Gastroesophageal sphincter (tissue), 4 donors: ENCODE results near the gene RANBP2. TPM values are rescaled to one million over a fixed set of nuclear protein-coding genes. Genes with fewer than 3 reads are reported as not detected.
"Not testable (repeated sequence)": the region's sequence is repeated elsewhere in the genome, so short reads cannot be mapped to it uniquely, and the experiment has no call there.

Experiments
- ATAC-seq: fragments of 150-250 bp; one replicate; pipeline ENCODE4 v1.9.1; 2016; ENCODE audit warnings: mild to moderate bottlenecking, moderate library complexity
- H3K27ac ChIP-seq, 4 donors: fragments of 200-600 bp; sonication (generic) in 3 of 4; 1 replicate in 3 of 4; 2 replicates in 1 of 4; pipeline ENCODE4 v1.5.1; 2016 to 2019
- H3K27me3 ChIP-seq: fragments of 200-600 bp; sonication (generic); one replicate; pipeline ENCODE4 v1.5.1; 2019
- H3K36me3 ChIP-seq, 2 donors: fragments of 200-600 bp; sonication (generic); one replicate each; pipeline ENCODE4 v1.5.1; 2019; ENCODE audit warnings: control low read depth in 1 of 2
- H3K4me1 ChIP-seq, 3 donors: fragments of 200-600 bp; sonication (generic); 1 replicate in 2 of 3; 2 replicates in 1 of 3; pipeline ENCODE4 v1.5.1; 2016 to 2019; ENCODE audit warnings: control low read depth in 2 of 3
- H3K4me3 ChIP-seq, 2 donors: fragments of 200-600 bp; sonication (generic); one replicate each; pipeline ENCODE4 v1.5.1; 2019; ENCODE audit warnings: mild to moderate bottlenecking in 1 of 2, moderate library complexity in 1 of 2
- H3K9me3 ChIP-seq, 3 donors: fragments of 200-600 bp; sonication (generic); one replicate each; pipeline ENCODE4 v1.5.1; 2017 to 2019; ENCODE audit warnings: control low read depth in 2 of 3
- CTCF ChIP-seq, 4 experiments: fragments of 200-600 bp in 2 of 4; fragments of 450-650 bp in 2 of 4; sonication (generic) in 1 of 4; IDR thresholded peaks; one replicate each; pipeline ENCODE4 v1.5.1; 2017 to 2019; ENCODE audit warnings: antibody characterized with exemption in 4 of 4, mild to moderate bottlenecking in 2 of 4, moderate library complexity in 2 of 4
- EP300 ChIP-seq: sonication (generic); formaldehyde crosslinking; IDR thresholded peaks from one replicate; pipeline ENCODE4 v1.6.1; 2017; ENCODE audit warnings: antibody characterized with exemption, mild to moderate bottlenecking
- POLR2A ChIP-seq, 2 donors: fragments of 450-650 bp; IDR thresholded peaks; one replicate each; pipeline ENCODE4 v1.6.1; 2017; ENCODE audit warnings: antibody characterized with exemption in 2 of 2, mild to moderate bottlenecking in 2 of 2, moderate library complexity in 1 of 2
- POLR2AphosphoS5 ChIP-seq: sonication (generic); formaldehyde crosslinking; IDR thresholded peaks from one replicate; pipeline ENCODE4 v1.6.1; 2017; ENCODE audit warnings: antibody characterized with exemption
- WGBS, 2 donors: methylation state at CpG; one replicate each; pipeline ENCODE4 v1.1.5; 2018; ENCODE audit warnings: low coverage in 1 of 2; 5-methylcytosine and 5-hydroxymethylcytosine counted together
- total RNA-seq, 4 donors: library from RNA; depleted of rRNA; stranded (reverse); fragments of >200 nt; gene quantifications; one replicate each; pipeline ENCODE4 v1.1.0, GENCODE V29; 2016

Gene RANBP2
- total RNA-seq, result 100 to 1,000 TPM in 1 of 4 donors, 10 to 100 TPM in 3; 71.0 to 115 (median 83.0) TPM

- no peaks in the 10 kb centered on the region for H3K27me3 ChIP-seq
- H3K4me1 ChIP-seq, result peaks cover 0 to 34% (median 0%) of the 10 kb centered on the region in 3 donors
- ATAC-seq, result peak; percentile 100
- peak within 1 kb of the TSS; percentile 59 to 96 for H3K4me3 ChIP-seq
- no peaks in the 10 kb centered on the region for H3K36me3 ChIP-seq
- WGBS, 2 donors, result 0 to 1% methylated on average over 2 to 10 of the region's 97 CpGs
- H3K27ac ChIP-seq, result peak within 1 kb of the TSS; percentile 76 to 100 (median 99)
- H3K9me3 ChIP-seq, result no peaks in the 10 kb centered on the region
- TF ChIP-seq CTCF (IDR thresholded peaks at IDR 0.05), result peak in 1 of 4 experiments; percentile 6
- TF ChIP-seq EP300, result peak; percentile 27
- peak; percentile 99 for TF ChIP-seq POLR2AphosphoS5
- TF ChIP-seq POLR2A (IDR thresholded peaks at IDR 0.05), result peak; percentile 94 to 96
Measured at GRCh38 chr2:108719149-108720044, at the start of gene RANBP2. RANBP2 (plus strand) TSS chr2:108719482; CDS start chr2:108719607, 125 bp downstream.

- H3K36me3 ChIP-seq, result peaks cover 0 to 15% of the 10 kb centered on the region in 2 donors
- H3K27ac ChIP-seq, H3K4me1 ChIP-seq, H3K9me3 ChIP-seq, H3K27me3 ChIP-seq, ATAC-seq, H3K4me3 ChIP-seq: not testable (repeated sequence)
- WGBS, 2 donors, result no CpG with 5 or more reads among the region's 1 CpG
Measured at GRCh38 chr2:108670282-108670681, 49.0 kb upstream of the RANBP2 start.

- H3K4me1 ChIP-seq, H3K27me3 ChIP-seq, H3K9me3 ChIP-seq, H3K4me3 ChIP-seq, H3K27ac ChIP-seq, ATAC-seq: not testable (repeated sequence)
- H3K36me3 ChIP-seq, result peaks cover 0 to 23% of the 10 kb centered on the region in 2 donors
- WGBS, 2 donors, result 50% methylated on average over 1 of the region's 6 CpGs; no CpG with 5 or more reads in 1 of the 2 donors
Measured at GRCh38 chr2:108672200-108672805, 47.0 kb upstream of the RANBP2 start.

GRCh38 chr2:108676522-108676921 lies 42.8 kb upstream of the RANBP2 start:
- H3K27me3 ChIP-seq, ATAC-seq, H3K4me3 ChIP-seq, H3K9me3 ChIP-seq, H3K27ac ChIP-seq: not testable (repeated sequence)
- H3K36me3 ChIP-seq, result peaks cover 0 to 35% of the 10 kb centered on the region in 2 donors
- 100% methylated on average over 1 of the region's 1 CpG; no CpG with 5 or more reads in 1 of the 2 donors for WGBS, 2 donors
- H3K4me1 ChIP-seq, result peaks cover 0 to 26% (median 0%) of the 10 kb centered on the region in 3 donors

- not testable (repeated sequence) for H3K27me3 ChIP-seq, H3K9me3 ChIP-seq, ATAC-seq, H3K27ac ChIP-seq, H3K4me3 ChIP-seq
- Histone ChIP-seq H3K4me1 (peaks cover 0 to 31% (median 0%) of the 10 kb centered on the region in 3 donors), H3K36me3 (peaks cover 0 to 43% of the 10 kb centered on the region in 2 donors)
- 67 to 91% methylated on average over 4 of the region's 4 CpGs for WGBS, 2 donors
Measured at GRCh38 chr2:108677239-108677744, 42.0 kb upstream of the RANBP2 start.

GRCh38 chr2:108678198-108678651 lies 41.1 kb upstream of the RANBP2 start:
- Histone ChIP-seq H3K4me1 (peaks cover 0 to 31% (median 0%) of the 10 kb centered on the region in 3 donors), H3K27ac (peak overlapping the region in 3 of 4 donors; percentile 22 to 65 (median 54)), H3K36me3 (peaks cover 0 to 40% of the 10 kb centered on the region in 2 donors)
- peak; percentile 85 for ATAC-seq
- not testable (repeated sequence) for H3K4me3 ChIP-seq, H3K27me3 ChIP-seq, H3K9me3 ChIP-seq
- WGBS, 2 donors, result 17 to 30% methylated on average over 3 of the region's 4 CpGs
- peak; percentile 71 for TF ChIP-seq POLR2AphosphoS5

GRCh38 chr2:108680805-108681204 lies 38.5 kb upstream of the RANBP2 start:
- WGBS, 2 donors, result no CpG with 5 or more reads among the region's 2 CpGs
- not testable (repeated sequence) for H3K27me3 ChIP-seq, H3K9me3 ChIP-seq, H3K4me3 ChIP-seq
- peak overlapping the region in 3 of 4 donors; percentile 39 to 65 (median 56) for H3K27ac ChIP-seq
- peaks cover 0 to 45% of the 10 kb centered on the region in 2 donors for H3K36me3 ChIP-seq
- peak; percentile 50 for ATAC-seq
- H3K4me1 ChIP-seq, result peaks cover 0 to 32% (median 0%) of the 10 kb centered on the region in 3 donors

GRCh38 chr2:108688818-108689756 lies 30.2 kb upstream of the RANBP2 start:
- WGBS, 2 donors, result 59% methylated on average over 3 of the region's 15 CpGs; no CpG with 5 or more reads in 1 of the 2 donors
- H3K4me1 ChIP-seq, H3K27ac ChIP-seq, H3K4me3 ChIP-seq, H3K27me3 ChIP-seq, H3K9me3 ChIP-seq, ATAC-seq: not testable (repeated sequence)
- H3K36me3 ChIP-seq, result peaks cover 0 to 19% of the 10 kb centered on the region in 2 donors

GRCh38 chr2:108690001-108690400 lies 29.3 kb upstream of the RANBP2 start:
- not testable (repeated sequence) for H3K9me3 ChIP-seq, H3K4me1 ChIP-seq, H3K27me3 ChIP-seq, H3K27ac ChIP-seq, H3K4me3 ChIP-seq, H3K36me3 ChIP-seq, ATAC-seq
- no CpG with 5 or more reads among the region's 1 CpG for WGBS, 2 donors
